Common myeloid progenitor, CD34-positive (primary cell): ENCODE measurements around the gene PPM1L.

Source experiments
- CTCF ChIA-PET: fragments of 350-600 bp; sonication (Branson Sonifier 250); formaldehyde crosslinking; loops from one replicate; lab custom pipeline; 2021; ENCODE audit warnings: antibody characterized with exemption; lab: Charles Lee
- POLR2A ChIA-PET: fragments of 350-600 bp; sonication (Branson Sonifier 250); formaldehyde crosslinking; loops from one replicate; lab custom pipeline; 2021; ENCODE audit warnings: antibody characterized with exemption; lab: Charles Lee
- DNase-seq, 3 donors: peaks; one replicate each; pipeline versions ENCODE4 v3.0.0 to v3.0.0-alpha.2; 2013
- H3K27ac ChIP-seq, 2 experiments: 1 replicate in 1 of 2; 2 replicates in 1 of 2; pipeline ENCODE4 v1.7.0; 2013; ENCODE audit warnings: inconsistent platforms in 2 of 2, low read length in 2 of 2, mild to moderate bottlenecking in 2 of 2, low read depth in 1 of 2, moderate library complexity in 1 of 2; ENCODE audit not compliant: severe bottlenecking in 2 of 2, insufficient read depth in 1 of 2, poor library complexity in 1 of 2
- H3K27me3 ChIP-seq, 5 experiments: replicated peaks in 2 of 5; 1 replicate in 3 of 5; 2 replicates in 2 of 5; pipeline versions ENCODE4 v1.6.1 to v1.7.0; 2013; ENCODE audit warnings: low read length in 4 of 5, mild to moderate bottlenecking in 2 of 5, moderate library complexity in 2 of 5, inconsistent platforms in 1 of 5; ENCODE audit not compliant: insufficient read depth in 5 of 5, control insufficient read depth in 4 of 5
- H3K36me3 ChIP-seq, 4 experiments: 1 replicate in 2 of 4; 2 replicates in 2 of 4; pipeline versions ENCODE4 v1.6.1 to v1.7.0; 2013; ENCODE audit warnings: low read length in 3 of 4, control low read depth in 1 of 4, mild to moderate bottlenecking in 1 of 4; ENCODE audit not compliant: control insufficient read depth in 4 of 4, insufficient read depth in 4 of 4
- H3K4me1 ChIP-seq, 4 experiments: 1 replicate in 3 of 4; 2 replicates in 1 of 4; pipeline versions ENCODE4 v1.6.1 to v1.7.1; 2013; ENCODE audit warnings: low read length in 3 of 4, mild to moderate bottlenecking in 3 of 4, control low read depth in 1 of 4, inconsistent platforms in 1 of 4, moderate library complexity in 1 of 4; ENCODE audit not compliant: control insufficient read depth in 4 of 4, insufficient read depth in 4 of 4; ENCODE audit errors: control extremely low read depth in 1 of 4
- H3K4me3 ChIP-seq, 7 experiments: 1 replicate in 4 of 7; 2 replicates in 3 of 7; pipeline versions ENCODE4 v1.5.1 to v1.7.0; 2013; ENCODE audit warnings: mild to moderate bottlenecking in 7 of 7, low read length in 6 of 7, moderate library complexity in 6 of 7, inconsistent platforms in 2 of 7, low read depth in 2 of 7, control low read depth in 1 of 7; ENCODE audit not compliant: insufficient read depth in 4 of 7, control insufficient read depth in 1 of 7; ENCODE audit errors: extremely low read depth in 1 of 7
- H3K9me3 ChIP-seq, 5 experiments: 1 replicate in 4 of 5; 2 replicates in 1 of 5; pipeline versions ENCODE4 v1.6.1 to v1.7.1; 2013; ENCODE audit warnings: low read length in 4 of 5, mild to moderate bottlenecking in 2 of 5, inconsistent platforms in 1 of 5, low read depth in 1 of 5, moderate library complexity in 1 of 5; ENCODE audit not compliant: control insufficient read depth in 4 of 5, insufficient read depth in 2 of 5; ENCODE audit errors: control extremely low read depth in 1 of 5
- WGBS: methylation state at CpG from one replicate; pipeline ENCODE4 v1.1.5; 2013; ENCODE audit not compliant: insufficient coverage; 5-methylcytosine and 5-hydroxymethylcytosine counted together

PPM1L gene

GRCh38 chr3:160790726-160791125 lies 34.7 kb downstream of the PPM1L start:
- DNase-seq: no peak
- Histone ChIP-seq H3K9me3 (peaks cover 0 to 9% (median 1%) of the 10 kb centered on the region in 5 experiments), H3K27ac (no peak overlapping the region), H3K36me3 (no peaks in the 10 kb centered on the region), H3K4me1 (no peaks in the 10 kb centered on the region), H3K27me3 (no peaks in the 10 kb centered on the region), H3K4me3 (no peak overlapping the region)
- ChIA-PET POLR2A (no interaction called here), CTCF (no interaction called here)
- 75% methylated on average over 1 of the region's 2 CpGs for WGBS

- Histone ChIP-seq H3K27ac (no peak overlapping the region), H3K36me3 (no peaks in the 10 kb centered on the region), H3K4me1 (no peaks in the 10 kb centered on the region), H3K4me3 (no peak overlapping the region), H3K27me3 (no peaks in the 10 kb centered on the region), H3K9me3 (peaks cover 0 to 8% (median 1%) of the 10 kb centered on the region in 5 experiments)
- ChIA-PET CTCF (no interaction called here), POLR2A (no interaction called here)
- no peak for DNase-seq
- WGBS: 88% methylated on average over 1 of the region's 2 CpGs
Measured at GRCh38 chr3:160792540-160792939, 36.5 kb downstream of the PPM1L start.

- H3K9me3 ChIP-seq: no peaks in the 10 kb centered on the region
- H3K4me3 ChIP-seq: no peak overlapping the region
- no peaks in the 10 kb centered on the region for H3K36me3 ChIP-seq
- H3K4me1 ChIP-seq: no peaks in the 10 kb centered on the region
- no peak overlapping the region for H3K27ac ChIP-seq
- no peaks in the 10 kb centered on the region for H3K27me3 ChIP-seq
- ChIA-PET CTCF (no interaction called here), POLR2A (no interaction called here)
- no CpG with 5 or more reads among the region's 1 CpG for WGBS
- no peak for DNase-seq
Measured at GRCh38 chr3:160793722-160794252, 37.8 kb downstream of the PPM1L start.

- Histone ChIP-seq H3K36me3 (no peaks in the 10 kb centered on the region), H3K9me3 (no peaks in the 10 kb centered on the region), H3K4me1 (peaks cover 0 to 3% (median under 1%) of the 10 kb centered on the region in 4 experiments), H3K4me3 (no peak overlapping the region), H3K27ac (no peak overlapping the region), H3K27me3 (no peaks in the 10 kb centered on the region)
- no CpG with 5 or more reads among the region's 4 CpGs for WGBS
- CTCF ChIA-PET: interaction anchor here (1.0 kb wide), 1 partner anchor 12 kb away, joined by 3 read pairs; no protein-coding TSS in a partner anchor
- POLR2A ChIA-PET: no interaction called here
- no peak for DNase-seq
Measured at GRCh38 chr3:160796089-160796812, 40.2 kb downstream of the PPM1L start.

- no CpG with 5 or more reads among the region's 1 CpG for WGBS
- ChIA-PET POLR2A (no interaction called here), CTCF (interaction anchor here (1.0 kb wide), 1 partner anchor 11 kb away, joined by 3 read pairs; no protein-coding TSS in a partner anchor)
- H3K36me3 ChIP-seq: no peaks in the 10 kb centered on the region
- peaks cover 0 to 6% (median 2%) of the 10 kb centered on the region in 4 experiments for H3K4me1 ChIP-seq
- H3K4me3 ChIP-seq: no peak overlapping the region
- no peak overlapping the region for H3K27ac ChIP-seq
- H3K27me3 ChIP-seq: no peaks in the 10 kb centered on the region
- no peak for DNase-seq
- no peaks in the 10 kb centered on the region for H3K9me3 ChIP-seq
Measured at GRCh38 chr3:160796813-160797164, 40.8 kb downstream of the PPM1L start.

- WGBS: 92% methylated on average over 2 of the region's 3 CpGs
- POLR2A ChIA-PET: no interaction called here
Measured at GRCh38 chr3:160797356-160797755, 41.3 kb downstream of the PPM1L start.

GRCh38 chr3:160801386-160802118 lies 45.5 kb downstream of the PPM1L start:
- no peaks in the 10 kb centered on the region for H3K36me3 ChIP-seq
- H3K9me3 ChIP-seq: no peaks in the 10 kb centered on the region
- POLR2A ChIA-PET: no interaction called here
- CTCF ChIA-PET: no interaction called here
- peak overlapping the region in 1 of 7 experiments; percentile 43 for H3K4me3 ChIP-seq
- WGBS: 35% methylated on average over 6 of the region's 8 CpGs
- no peak overlapping the region for H3K27ac ChIP-seq
- peaks cover 0 to 11% (median 4%) of the 10 kb centered on the region in 4 experiments for H3K4me1 ChIP-seq
- DNase-seq: peak in 2 of 3 donors; percentile 64 to 71
- no peaks in the 10 kb centered on the region for H3K27me3 ChIP-seq

More at GRCh38 chr3:160797356-160797755, 41.3 kb downstream of the PPM1L start:
- Histone ChIP-seq H3K27me3 (no peaks in the 10 kb centered on the region), H3K27ac (no peak overlapping the region), H3K4me3 (no peak overlapping the region), H3K36me3 (no peaks in the 10 kb centered on the region), H3K4me1 (peaks cover 0 to 11% (median 4%) of the 10 kb centered on the region in 4 experiments), H3K9me3 (no peaks in the 10 kb centered on the region)
- DNase-seq: no peak
- CTCF ChIA-PET: no interaction called here
